ENCODE results near the gene MTA3.
"Not testable (repeated sequence)": the region's sequence is repeated elsewhere in the genome, so short reads cannot be mapped to it uniquely, and the experiment has no call there.

Gene MTA3

DNA sequence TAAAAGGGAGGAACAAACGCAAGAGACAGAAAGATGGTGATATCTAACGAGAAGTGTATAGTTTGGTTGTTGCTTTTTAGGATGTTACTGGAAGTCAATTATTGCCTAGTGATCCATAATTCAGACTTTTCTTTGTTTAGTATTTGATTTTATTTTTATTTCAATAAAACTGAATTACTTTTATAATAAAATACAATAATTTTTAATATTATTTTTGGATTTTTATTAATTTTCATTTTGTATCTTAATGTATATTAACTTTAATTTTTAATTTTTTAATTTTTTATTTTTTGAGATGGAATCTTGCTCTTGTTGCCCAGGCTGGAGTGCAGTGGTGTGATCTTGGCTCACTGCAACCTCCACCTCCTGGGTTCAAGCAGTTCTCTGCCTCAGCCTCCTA lies 55.6 kb downstream of the MTA3 start:
- Histone ChIP-seq H3K4me1 (ENCODE audit: insufficient read depth, low read length, severe bottlenecking) (no peaks in the 10 kb centered on the region), H3K4me3 (ENCODE audit: low read depth, low read length, poor library complexity, severe bottlenecking) (no peak overlapping the region), H3K9me2 (ENCODE audit: low read depth, low read length) (no peaks in the 10 kb centered on the region), H3K4me2 (ENCODE audit: low read length) (no peak overlapping the region), H3K9ac (ENCODE audit: low read length) (no peak overlapping the region), H2AFZ (ENCODE audit: low read length) (no peak overlapping the region), H3F3A (ENCODE audit: insufficient read depth, low read length) (no peaks in the 10 kb centered on the region), H4K20me1 (ENCODE audit: insufficient read depth, low read length) (no peaks in the 10 kb centered on the region), H3K79me2 (ENCODE audit: insufficient read depth, low read length) (peaks cover 18% of the 10 kb centered on the region), H3K27ac (ENCODE audit: low read depth, low read length, poor library complexity, severe bottlenecking) (no peak overlapping the region), H3K27me3 (ENCODE audit: insufficient read depth, low read length) (no peaks in the 10 kb centered on the region), H3K36me3 (ENCODE audit: insufficient read depth, low read length) (peaks cover 59% of the 10 kb centered on the region), H3K9me3 (ENCODE audit: low read length) (no peaks in the 10 kb centered on the region)
- TF ChIP-seq, protein P1, sequence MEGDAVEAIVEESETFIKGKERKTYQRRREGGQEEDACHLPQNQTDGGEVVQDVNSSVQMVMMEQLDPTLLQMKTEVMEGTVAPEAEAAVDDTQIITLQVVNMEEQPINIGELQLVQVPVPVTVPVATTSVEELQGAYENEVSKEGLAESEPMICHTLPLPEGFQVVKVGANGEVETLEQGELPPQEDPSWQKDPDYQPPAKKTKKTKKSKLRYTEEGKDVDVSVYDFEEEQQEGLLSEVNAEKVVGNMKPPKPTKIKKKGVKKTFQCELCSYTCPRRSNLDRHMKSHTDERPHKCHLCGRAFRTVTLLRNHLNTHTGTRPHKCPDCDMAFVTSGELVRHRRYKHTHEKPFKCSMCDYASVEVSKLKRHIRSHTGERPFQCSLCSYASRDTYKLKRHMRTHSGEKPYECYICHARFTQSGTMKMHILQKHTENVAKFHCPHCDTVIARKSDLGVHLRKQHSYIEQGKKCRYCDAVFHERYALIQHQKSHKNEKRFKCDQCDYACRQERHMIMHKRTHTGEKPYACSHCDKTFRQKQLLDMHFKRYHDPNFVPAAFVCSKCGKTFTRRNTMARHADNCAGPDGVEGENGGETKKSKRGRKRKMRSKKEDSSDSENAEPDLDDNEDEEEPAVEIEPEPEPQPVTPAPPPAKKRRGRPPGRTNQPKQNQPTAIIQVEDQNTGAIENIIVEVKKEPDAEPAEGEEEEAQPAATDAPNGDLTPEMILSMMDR (IDR thresholded peaks at IDR 0.05; ENCODE audit: low read length), result no peak
- no peak for TF ChIP-seq EZH2 (IDR thresholded peaks at IDR 0.05; ENCODE audit: borderline replicate concordance, low read length)

DNA sequence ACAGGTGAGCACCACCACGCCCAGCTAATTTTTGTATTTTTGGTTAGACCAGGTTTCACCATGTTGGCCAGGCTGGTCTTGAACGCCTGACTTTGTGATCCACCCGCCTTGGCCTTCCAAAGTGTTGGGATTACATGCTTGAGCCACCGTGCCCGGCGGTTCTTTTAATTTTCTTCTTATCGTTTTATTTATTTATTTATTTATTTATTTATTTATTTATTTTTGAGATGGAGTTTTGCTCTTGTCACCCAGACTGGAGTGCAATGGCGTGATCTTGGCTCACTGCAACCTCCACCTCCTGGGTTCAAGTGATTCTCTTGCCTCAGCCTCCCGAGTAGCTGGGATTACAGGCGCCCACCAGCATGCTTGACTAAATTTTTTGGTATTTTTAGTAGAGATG lies 59.6 kb downstream of the MTA3 start:
- not testable (repeated sequence) for H3K27me3 ChIP-seq (ENCODE audit: insufficient read depth, low read length); H3K4me1 ChIP-seq (ENCODE audit: insufficient read depth, low read length, severe bottlenecking); H3K4me3 ChIP-seq (ENCODE audit: low read depth, low read length, poor library complexity, severe bottlenecking); H4K20me1 ChIP-seq (ENCODE audit: insufficient read depth, low read length); H3K9me2 ChIP-seq (ENCODE audit: low read depth, low read length); H2AFZ ChIP-seq (ENCODE audit: low read length); H3K4me2 ChIP-seq (ENCODE audit: low read length); H3K9me3 ChIP-seq (ENCODE audit: low read length); H3K9ac ChIP-seq (ENCODE audit: low read length); H3K27ac ChIP-seq (ENCODE audit: low read depth, low read length, poor library complexity, severe bottlenecking); H3F3A ChIP-seq (ENCODE audit: insufficient read depth, low read length)
- Histone ChIP-seq H3K79me2 (ENCODE audit: insufficient read depth, low read length) (peaks cover 25% of the 10 kb centered on the region), H3K36me3 (ENCODE audit: insufficient read depth, low read length) (peaks cover 62% of the 10 kb centered on the region)

DNA sequence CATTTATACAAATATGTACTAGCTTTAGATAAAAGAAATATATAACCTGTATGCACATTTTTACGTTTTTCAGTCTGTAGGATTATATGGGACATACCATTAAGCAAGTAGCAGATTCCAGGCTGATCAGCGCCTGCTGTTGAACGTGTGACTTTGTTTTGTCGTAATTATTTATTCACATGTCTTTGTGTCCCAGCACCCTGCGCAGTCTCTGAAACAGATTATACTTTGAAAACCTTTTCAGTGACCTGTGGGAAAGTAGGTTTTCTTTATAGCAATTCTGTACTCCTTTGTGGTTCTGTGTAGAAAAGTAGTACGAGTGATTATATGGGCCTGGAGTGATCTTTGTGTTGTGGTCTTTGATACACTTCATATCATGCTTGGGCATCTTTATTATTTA lies 68.5 kb downstream of the MTA3 start:
- Histone ChIP-seq H3K27me3 (ENCODE audit: insufficient read depth, low read length) (no peaks in the 10 kb centered on the region), H3K9ac (ENCODE audit: low read length) (peak overlapping the region; percentile 28; the same call in 1 of the 2 replicates), H3K27ac (ENCODE audit: low read depth, low read length, poor library complexity, severe bottlenecking) (peak overlapping the region; percentile 84), H3K9me2 (ENCODE audit: low read depth, low read length) (no peaks in the 10 kb centered on the region), H3F3A (ENCODE audit: insufficient read depth, low read length) (0 out of 2 replicates have a peak, but pooled peaks cover 9% of the 10 kb centered on the region), H3K4me3 (ENCODE audit: low read depth, low read length, poor library complexity, severe bottlenecking) (no peak overlapping the region), H3K79me2 (ENCODE audit: insufficient read depth, low read length) (peaks cover 53% of the 10 kb centered on the region), H3K36me3 (ENCODE audit: insufficient read depth, low read length) (peaks cover 58% of the 10 kb centered on the region), H3K9me3 (ENCODE audit: low read length) (no peaks in the 10 kb centered on the region), H2AFZ (ENCODE audit: low read length) (no peak overlapping the region), H4K20me1 (ENCODE audit: insufficient read depth, low read length) (no peaks in the 10 kb centered on the region), H3K4me1 (ENCODE audit: insufficient read depth, low read length, severe bottlenecking) (peaks cover 38% of the 10 kb centered on the region), H3K4me2 (ENCODE audit: low read length) (peak overlapping the region; percentile 33)
- TF ChIP-seq, protein P1 (IDR thresholded peaks at IDR 0.05; ENCODE audit: low read length), result no peak
- TF ChIP-seq EZH2 (IDR thresholded peaks at IDR 0.05; ENCODE audit: borderline replicate concordance, low read length), result no peak

DNA sequence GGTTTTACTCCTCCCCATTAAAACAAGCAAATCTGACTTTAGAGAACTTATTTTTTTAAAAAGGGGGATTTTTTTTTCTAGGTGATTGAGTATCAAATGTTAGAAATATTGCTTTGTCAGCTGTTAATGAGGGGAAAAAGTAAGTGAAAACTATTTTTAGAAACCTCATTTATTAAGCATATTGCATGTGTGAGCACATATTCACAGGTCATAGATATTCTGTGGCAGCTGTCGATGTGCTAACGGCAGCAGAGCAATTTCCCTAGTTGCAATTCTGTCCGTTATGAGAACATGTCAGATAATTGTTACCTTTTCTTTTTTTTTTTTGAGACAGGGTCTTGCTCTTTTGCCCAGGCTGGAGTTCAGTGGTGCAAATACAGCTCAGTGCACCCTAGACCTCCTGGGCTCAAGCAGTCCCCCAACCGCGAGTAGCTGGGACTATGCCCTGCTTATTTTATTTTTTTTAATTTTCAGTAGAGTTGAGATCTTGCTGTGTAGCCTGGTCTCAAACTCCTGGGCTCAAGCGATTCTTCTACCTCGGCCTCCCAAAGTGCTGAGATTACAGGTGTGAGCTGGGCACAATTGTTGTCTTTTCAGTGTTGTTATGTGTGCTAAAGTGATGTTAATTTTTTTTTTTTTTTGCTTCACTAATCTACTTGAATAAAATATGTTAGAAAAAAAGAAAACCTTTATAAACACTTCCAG lies 69.8 kb downstream of the MTA3 start:
- peaks cover 58% of the 10 kb centered on the region for H3K36me3 ChIP-seq (ENCODE audit: insufficient read depth, low read length)
- H3K27me3 ChIP-seq (ENCODE audit: insufficient read depth, low read length), result no peaks in the 10 kb centered on the region
- H3K4me1 ChIP-seq (ENCODE audit: insufficient read depth, low read length, severe bottlenecking), result peaks cover 38% of the 10 kb centered on the region
- H3K27ac ChIP-seq (ENCODE audit: low read depth, low read length, poor library complexity, severe bottlenecking), result peak overlapping the region; percentile 84
- H3K9me2 ChIP-seq (ENCODE audit: low read depth, low read length), result no peaks in the 10 kb centered on the region
- H2AFZ ChIP-seq (ENCODE audit: low read length), result no peak overlapping the region
- H3F3A ChIP-seq (ENCODE audit: insufficient read depth, low read length), result 0 out of 2 replicates have a peak, but pooled peaks cover 9% of the 10 kb centered on the region
- TF ChIP-seq EZH2 (IDR thresholded peaks at IDR 0.05; ENCODE audit: borderline replicate concordance, low read length), result no peak
- TF ChIP-seq, protein P1 (IDR thresholded peaks at IDR 0.05; ENCODE audit: low read length), result no peak
- peak overlapping the region; percentile 27 for H3K4me3 ChIP-seq (ENCODE audit: low read depth, low read length, poor library complexity, severe bottlenecking)
- peak overlapping the region; percentile 45 for H3K9ac ChIP-seq (ENCODE audit: low read length)
- peaks cover 53% of the 10 kb centered on the region for H3K79me2 ChIP-seq (ENCODE audit: insufficient read depth, low read length)
- no peaks in the 10 kb centered on the region for H3K9me3 ChIP-seq (ENCODE audit: low read length)
- peak overlapping the region; percentile 66 for H3K4me2 ChIP-seq (ENCODE audit: low read length)
- no peaks in the 10 kb centered on the region for H4K20me1 ChIP-seq (ENCODE audit: insufficient read depth, low read length)

All from OCI-LY1 (cell line).